CD4-positive, alpha-beta T cell treated with Interferon alpha-2 for 1 hour (primary cell): ENCODE results near the gene LYPLAL1.
"Not testable (repeated sequence)": the region's sequence is repeated elsewhere in the genome, so short reads cannot be mapped to it uniquely, and the experiment has no call there.

Experiments
- DNase-seq, 2 donors: peaks; one replicate each; pipeline ENCODE4 v3.0.0-alpha.2; 2020 to 2022

The LYPLAL1 gene

DNA sequence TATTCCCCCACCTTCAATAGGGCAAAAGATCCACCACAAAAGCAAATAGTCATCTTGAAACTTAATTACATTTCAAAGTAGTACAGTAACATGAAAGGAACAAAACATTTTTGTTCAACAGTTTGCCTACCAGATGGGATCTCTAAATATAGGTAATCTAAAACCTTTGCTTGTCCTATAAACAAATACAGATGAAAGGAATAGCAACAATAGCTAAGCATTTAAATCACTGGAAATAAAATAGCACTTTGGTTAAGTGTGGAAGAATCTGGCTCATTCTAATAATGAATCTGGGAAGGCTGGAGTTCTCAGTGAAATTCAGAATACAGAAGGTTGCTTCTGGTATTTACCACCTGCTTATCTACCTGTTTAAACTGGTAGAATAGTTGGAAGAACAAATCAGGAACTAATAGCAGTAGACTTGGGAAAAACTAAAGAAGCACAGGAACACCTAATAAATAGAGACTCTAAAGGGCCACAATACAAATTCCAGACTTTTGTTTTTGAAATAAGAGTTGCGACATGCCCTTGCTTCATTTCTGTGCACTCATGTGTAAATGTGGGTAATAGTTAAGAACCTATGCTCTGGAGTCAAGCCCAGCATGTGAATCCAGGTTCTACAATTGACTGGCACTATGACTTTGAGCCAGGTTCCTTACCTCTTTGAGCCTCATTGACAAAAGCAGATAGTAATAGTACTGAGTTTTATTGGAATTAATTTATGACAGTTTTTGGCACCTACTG, 2.3 kb upstream of the LYPLAL1 start:
- DNase-seq = no peak

DNA sequence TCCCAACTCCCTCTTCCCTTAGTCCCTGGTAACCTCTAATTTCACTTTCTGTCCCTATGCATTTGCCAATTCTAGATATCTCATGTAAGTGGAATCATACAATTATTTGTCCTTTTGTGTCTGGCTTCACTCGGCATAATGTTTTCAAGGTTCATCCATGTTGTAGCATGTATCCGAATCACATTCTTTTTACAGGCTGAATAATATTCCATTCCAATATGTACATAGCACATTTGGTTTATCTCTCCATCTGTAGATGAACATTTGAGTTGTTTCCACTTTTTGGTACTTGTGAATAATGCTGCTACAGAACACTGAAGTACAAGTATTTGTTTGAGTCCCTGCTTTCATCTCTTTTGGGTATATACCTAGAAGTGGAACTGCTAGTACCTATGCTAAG, 857 bp upstream of the LYPLAL1 start:
- DNase-seq = no peak

DNA sequence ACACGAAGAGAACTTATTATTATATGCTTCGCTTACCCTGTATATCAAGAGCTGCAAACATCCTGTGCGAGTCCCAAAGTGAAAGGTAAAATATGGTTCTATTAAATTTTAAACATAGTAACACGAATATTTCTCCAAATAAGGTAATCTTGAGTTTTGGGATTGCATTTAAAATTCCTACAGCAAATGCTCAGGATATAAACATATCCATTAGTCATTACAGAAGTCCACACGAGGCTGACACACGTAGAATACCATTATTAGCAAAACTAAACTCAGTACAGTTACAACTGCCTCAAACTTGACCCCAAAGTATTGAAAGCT, 282 bp upstream of the LYPLAL1 start:
- DNase-seq = no peak

DNA sequence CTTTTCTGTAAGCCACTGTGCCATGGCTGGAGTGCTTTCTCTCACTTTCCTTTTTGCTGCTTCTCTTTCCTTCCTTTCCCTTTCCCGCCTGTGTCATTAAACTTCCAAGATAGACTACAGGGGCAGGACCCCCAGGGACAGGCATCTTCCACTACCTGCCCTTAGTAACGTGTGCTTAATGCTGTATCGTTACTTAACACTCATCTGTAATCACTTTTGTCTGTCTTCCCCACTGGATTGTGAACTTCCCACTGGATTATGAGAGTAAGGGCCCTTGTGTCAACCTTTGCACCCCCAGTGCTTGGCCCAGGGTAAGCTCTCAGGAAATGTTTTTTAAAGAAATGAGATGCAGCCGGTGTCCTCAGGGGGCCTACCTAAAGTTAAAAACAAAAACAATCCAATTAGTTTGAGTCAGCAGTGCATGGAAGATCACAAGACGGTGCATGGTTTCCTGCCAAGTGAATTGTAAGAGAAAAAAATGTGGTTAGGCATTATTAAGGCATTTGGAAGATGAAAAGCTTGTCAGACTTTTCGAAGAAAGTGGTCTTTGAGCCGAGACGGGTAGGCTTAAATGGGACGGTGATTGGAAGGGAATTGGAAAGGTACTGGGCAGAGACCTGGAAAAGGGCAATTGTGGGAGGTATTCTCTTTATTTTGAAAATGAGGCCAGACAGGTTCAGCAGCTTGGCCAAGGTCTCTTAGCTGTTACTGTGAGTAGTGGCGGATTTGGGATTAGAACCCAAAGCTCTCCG, 958 bp downstream of the LYPLAL1 start:
- DNase-seq = peak; percentile 4 to 36

DNA sequence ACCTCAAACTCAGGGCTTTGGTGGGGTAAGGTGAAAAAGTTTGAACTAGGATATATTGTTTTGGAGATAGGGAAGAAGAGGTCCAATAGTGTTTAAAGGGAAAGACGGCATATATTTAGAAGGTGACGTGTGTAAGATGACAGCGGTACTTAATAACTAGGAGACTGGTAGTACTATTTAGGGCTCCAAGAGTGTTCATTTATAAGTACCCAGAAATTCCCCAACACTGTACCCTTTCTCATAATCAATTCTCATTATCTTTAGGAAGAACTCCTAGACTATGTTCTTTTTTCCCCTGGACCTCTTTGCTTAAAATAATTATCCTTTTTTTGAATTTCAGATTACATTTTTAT, 1.5 kb downstream of the LYPLAL1 start:
- no peak for DNase-seq

DNA sequence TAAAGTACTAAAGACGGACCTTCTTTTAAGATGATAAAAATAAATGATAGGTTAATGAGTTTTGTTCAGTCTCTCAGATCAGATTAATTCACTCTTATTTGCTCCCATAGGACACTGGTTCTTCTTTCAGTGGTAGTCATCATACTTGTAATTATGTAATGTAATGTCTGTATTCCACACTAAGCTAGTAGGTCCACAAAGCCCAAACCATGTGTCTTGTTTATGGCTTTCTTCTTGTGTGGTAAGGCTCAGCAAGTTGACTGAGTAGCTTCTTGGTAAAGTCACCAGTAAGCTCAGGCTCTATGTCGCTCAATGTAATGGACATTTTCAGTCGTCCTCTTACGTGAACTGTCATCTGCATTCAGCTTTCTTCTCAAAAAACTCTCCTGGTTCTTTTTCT, 2.5 kb downstream of the LYPLAL1 start:
- no peak for DNase-seq

DNA sequence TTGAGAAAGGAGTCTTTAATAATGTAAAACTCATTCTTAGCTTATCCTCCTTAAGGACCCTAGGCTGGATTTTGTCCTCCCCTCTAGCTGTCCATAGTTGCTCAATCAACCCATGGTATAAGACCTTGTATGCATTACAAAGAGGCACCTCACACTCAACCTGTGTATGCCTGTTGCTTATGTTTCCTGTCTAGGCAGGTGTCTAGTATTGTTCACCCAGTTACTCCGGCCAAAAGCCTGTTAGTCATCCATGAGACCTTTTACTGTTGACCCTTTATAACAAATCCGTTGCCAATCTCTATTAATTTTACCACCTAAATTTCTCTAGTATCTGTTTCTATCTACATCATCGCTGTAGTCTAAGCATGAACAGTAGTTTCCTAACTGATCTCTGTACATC, 3.7 kb downstream of the LYPLAL1 start:
- no peak for DNase-seq

DNA sequence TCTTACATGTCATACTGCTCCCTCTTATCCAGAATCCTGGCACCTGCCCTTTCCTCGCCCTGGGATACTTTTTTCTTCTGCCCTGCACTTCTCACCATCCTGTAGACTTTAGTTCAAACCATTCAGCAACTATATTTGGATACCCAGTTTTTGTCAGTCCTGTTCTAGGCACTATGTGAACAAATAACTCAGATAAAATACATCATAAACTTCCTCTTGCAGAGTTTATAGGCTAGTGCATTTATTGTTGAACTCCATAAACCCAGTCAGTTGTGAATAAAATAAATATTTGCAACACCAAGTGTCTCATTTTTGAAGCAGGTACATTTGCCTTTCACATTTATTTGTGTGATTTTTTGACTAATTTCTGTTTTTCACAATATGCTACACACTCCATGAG, 4.3 kb downstream of the LYPLAL1 start:
- no peak for DNase-seq

DNA sequence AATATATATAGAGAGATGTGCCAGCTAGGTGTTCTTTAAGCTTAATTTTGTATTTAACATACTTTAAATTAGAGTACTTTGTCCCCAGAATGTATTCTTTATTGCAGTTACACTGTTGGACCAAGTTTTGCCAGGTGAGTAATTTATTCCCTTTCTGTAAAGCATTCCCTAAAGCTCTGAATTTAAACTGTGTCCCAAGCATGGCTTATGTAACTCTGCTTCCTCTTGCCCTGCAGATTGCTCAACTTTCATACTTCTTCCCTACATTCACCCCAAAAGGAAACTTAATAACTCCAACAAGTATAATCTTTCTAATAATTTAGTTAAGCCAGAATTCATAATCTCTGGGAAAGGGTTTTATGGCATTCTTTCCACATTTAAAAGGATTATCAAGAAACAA, 5.6 kb downstream of the LYPLAL1 start:
- no peak for DNase-seq

DNA sequence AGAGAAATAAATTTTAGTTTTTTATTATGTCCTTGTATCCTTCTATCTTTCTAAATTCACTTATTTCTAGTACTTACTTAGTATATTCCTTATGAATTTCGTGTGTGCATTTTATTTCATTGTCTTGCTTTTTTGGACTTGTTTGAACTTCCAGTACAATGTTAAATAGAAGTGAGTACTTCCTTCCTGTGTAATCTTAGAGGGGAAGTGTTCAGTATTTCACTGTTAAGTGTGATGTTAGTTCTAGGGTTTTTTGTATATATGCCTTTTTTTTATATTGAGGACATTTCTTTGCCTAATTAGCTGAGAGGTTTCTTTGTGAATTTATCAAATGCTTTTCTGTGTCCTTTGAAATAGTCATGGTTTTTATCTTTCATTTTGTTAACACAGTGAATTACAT, 10.7 kb downstream of the LYPLAL1 start:
- no peak for DNase-seq

DNA sequence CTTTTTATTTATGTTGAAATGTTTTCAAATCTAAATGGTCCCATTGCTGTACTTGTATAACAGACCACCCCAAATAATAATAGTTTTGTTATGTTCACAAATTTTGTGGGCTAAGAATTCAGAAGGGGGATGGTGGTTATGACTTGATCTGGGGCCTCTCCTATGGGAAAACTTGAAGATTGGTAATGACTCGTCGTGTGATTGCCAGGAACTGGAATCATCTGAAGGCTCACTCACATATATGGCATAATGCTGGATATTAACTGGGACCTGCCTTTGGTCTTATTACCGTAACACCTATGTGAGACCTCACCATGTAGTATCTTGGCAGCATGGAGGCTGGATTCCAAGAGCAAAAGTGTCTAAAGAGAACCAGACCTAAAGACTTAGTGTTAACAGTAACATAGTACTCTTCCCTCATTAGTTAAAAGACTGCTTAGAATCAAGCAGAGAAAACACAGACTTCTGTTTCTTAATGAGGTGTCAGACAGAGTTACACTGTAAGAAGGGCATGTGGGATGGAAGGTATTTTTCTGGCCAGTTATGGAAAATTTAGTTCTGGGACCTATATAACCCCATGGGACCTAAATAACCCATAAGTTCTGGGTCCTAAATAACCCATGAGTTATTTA, 11.9 kb downstream of the LYPLAL1 start:
- DNase-seq = no peak

DNA sequence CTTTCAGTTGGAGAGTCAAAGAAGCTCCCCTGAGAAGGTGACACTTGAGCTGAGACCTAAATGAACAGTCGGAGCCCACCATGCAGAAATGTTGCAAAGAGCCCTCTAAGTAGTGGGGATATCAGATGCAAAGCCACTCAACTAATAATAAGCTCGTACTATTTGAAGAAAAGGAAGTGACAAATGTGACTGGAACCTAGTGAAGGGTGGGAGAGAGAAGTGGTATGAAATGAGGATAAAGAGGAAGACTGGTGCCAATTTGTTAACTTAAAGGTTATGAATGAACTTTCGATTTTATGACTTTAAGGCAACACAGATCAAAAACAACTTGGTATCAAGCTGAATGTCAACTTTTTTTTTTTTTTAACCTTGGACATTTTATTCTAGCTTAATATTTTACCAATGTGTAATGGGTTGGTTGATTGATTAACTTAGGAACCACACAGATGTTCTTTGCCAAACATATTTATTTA, 14.7 kb downstream of the LYPLAL1 start:
- DNase-seq = no peak

DNA sequence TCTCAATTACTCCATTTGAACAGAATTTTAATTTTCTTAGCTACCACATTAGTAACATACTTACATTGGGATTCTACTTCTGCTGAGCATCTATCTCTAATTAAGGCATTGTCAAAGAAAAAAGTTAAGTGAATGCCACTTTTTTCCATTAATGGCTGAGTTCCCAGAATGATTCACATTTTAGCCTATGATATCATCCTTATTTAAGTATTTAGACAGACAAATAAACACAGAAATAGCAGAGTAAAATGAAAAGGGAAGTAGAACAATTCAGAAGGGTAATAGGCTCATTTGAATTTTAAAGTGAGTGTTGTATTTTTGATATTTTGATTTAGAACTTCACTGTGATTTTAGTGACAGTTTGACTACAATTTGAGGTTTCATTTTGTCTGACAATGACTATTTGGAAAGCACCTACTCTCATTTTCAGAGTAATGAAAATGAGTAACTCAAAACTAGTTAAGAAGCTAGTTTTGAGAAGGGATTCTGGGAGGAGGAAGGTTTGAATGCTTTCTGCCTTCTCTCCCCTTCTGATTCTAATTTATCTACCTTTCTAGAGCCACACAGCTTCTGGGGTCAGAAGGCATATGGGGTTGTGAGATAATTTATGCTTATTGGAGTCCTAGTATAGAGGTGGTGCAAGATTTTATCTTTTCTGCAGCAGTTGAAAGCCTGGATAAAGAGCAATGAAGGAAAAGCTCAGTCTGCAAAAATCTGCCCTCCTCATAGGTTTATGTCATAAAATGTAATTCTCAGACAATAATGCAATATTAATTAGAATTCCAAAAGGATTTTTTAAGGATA, 15.5 kb downstream of the LYPLAL1 start:
- DNase-seq = no peak

DNA sequence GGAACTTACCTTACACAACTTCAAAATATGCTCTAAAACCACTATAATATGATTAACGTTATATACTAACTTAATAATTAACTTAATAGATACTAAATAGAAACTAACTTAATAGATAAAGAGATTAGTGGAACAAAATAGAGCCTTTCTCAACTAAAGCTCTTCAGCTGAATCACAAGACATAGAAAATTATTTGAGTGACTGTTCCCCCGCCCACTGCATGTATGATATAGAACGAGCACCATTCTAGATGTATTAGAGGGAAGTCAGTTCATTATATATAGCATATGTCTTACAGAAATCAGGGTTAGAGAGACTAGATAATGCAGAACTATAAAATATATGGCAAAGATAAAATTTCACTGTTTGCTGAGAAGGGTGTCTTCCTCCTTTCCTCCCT, 16.3 kb downstream of the LYPLAL1 start:
- DNase-seq = no peak

DNA sequence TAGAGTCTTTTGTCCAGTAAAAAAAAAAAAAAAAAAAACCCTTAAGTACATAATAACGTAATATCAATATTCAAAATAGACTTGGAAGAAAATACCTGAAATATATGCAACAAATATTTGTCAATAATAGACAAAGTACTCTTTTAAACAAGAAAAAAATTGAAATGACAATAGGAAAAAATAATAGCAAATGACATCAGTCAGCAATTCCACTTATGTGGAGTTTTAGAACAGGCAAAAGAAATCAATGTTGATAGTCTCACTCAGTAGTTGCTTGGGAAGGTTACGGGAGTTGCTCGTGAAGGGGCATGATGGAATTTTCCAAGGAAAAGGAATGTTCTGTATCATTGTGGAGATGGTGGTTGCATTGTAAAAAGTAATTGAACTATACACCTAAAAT, 16.9 kb downstream of the LYPLAL1 start:
- no peak for DNase-seq

DNA sequence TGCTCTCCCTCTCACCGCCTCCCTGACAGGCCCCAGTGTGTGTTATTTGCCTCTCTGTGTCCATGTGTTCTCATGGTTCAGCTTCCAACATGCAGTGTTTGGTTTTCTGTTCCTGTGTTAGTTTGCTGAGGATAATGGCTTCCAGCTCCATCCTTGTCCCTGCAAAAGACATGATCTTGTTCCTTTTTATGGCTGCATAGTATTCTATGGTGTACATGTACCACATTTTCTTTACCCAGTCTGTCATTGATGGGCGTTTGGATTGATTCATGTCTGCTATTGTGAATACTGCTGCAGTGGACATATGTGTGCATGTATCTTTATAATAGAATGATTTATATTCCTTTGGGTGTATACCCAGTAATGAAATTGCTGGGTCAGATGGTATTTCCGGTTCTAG, 22.2 kb downstream of the LYPLAL1 start:
- not testable (repeated sequence) for DNase-seq

DNA sequence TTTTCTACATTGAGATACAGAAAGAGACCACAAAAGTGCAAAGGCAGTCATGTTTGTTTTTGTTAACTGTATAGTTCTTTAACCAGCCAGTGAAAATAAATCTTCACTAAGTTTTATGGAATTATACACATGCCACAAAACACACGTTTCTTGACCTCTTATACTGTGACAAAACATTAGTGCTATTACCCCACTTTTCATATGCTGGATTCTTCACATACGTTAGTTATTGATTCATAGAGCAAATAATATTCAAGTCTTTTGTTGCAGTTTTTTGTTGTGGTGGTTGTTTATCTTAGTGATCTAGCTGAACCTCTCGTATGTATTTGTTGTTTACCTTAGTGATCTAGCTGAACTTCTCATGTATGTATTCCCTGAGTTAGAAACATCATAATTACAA, 28.0 kb downstream of the LYPLAL1 start:
- DNase-seq = no peak

DNA sequence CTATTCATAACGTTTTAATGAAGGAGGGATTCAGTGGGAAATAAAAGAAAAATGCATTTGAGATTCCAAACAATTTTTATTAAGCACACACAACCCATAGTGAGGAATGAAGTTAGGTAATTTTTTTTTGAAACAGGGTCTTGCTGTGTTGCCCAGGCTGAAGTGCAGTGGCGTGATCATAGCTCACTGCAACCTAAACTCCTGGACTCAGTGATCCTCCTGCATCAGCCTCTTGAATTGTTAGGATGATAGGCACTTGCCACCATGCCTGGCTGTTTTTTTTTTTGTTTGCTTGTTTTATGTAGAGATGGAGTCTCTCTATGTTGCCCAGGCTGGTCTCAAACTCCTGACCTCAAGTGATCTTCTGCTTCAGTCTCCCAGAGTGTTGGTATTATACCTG, 28.9 kb downstream of the LYPLAL1 start:
- no peak for DNase-seq

DNA sequence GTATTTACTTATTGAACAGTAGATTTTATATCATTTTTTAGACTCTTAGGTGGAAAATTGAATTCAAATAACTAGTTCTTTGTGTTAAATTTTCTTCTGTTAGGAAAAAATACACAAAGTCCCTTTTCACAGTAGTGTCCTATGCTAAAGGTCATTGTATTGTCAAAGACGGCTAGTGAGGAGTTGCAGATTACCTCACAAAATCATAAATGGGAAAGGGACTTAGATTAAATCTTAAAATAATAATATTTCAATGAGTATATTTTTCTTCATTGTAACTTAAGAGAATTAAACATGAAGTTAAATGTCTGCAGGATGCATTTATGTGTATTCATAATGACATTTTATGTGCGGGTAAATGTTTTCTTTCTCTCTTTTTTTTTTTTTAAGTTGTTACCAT, 32.7 kb downstream of the LYPLAL1 start:
- DNase-seq = no peak

DNA sequence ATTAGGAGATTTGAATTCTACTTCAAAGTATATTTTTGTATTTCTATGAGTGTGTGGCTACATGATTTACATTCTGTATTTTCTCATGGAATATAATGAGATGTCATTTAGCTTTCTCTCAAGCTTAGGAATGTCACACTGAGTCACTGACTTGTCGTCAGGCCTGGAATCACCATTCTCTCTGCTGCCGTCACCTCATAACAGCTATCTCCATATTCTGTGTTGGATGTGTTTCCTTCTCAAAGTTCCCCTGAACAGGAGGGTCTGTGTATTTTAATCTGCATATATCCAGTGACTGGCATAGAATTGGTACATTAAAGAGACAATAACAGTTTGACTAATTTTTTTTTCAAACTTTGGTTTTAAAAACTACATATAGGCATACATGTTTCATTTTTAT, 35.9 kb downstream of the LYPLAL1 start:
- no peak for DNase-seq

DNA sequence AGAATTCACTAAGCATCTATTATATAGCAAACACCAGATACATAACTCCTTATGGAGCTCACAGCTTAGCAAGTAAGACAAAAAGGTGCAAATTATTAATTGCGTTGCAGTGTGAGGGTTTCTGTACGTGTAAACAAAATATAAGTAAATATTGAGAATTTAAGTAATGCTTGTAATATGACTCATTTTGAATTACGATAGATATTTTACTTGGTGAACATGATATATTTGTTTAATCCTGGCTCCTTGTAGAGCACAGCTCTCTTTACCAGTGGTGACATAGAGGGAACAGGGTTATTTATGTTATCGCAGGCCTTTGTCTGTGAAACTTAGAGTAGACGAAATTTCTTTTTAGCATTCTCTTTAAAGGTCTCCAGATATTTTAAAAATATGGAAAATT, 36.4 kb downstream of the LYPLAL1 start:
- DNase-seq = no peak

DNA sequence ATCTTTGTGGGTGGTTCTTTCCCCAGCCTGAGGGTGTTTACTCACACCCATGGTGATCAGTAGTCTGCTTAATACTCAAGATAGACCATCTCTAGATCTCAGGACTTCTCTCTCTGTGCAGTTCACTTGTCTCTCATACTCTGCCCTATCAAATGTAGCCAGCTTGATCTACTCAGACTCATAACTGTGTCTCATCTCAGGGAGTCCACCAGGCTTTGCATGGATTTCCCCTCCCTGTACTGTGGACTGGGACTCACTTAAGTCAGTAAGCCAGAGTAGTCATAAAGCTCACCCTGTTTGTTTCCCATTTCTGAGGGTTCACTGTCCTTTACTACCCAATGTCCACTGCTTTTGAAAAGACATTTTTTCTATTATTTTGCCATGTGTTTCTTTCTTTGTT, 41.8 kb downstream of the LYPLAL1 start:
- no peak for DNase-seq

DNA sequence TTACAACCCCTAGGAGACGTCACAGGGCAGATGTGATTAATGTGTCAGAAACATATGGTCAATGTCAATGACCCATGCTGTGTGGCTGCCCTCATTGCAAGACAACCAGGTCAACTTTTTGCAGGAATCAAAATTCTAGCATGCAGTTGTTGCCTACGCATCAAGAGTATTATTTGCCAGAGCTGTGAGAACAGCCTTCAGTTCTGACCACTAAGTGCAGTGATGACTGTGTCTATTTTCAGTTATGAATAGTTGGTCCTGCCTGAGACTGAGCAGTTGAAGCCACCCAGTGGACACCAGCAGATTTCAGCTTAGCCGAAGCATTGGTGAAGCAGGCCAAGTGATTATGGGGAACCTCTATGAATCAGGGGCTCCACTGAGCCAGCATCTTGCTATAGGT, 47.3 kb downstream of the LYPLAL1 start:
- no peak for DNase-seq

DNA sequence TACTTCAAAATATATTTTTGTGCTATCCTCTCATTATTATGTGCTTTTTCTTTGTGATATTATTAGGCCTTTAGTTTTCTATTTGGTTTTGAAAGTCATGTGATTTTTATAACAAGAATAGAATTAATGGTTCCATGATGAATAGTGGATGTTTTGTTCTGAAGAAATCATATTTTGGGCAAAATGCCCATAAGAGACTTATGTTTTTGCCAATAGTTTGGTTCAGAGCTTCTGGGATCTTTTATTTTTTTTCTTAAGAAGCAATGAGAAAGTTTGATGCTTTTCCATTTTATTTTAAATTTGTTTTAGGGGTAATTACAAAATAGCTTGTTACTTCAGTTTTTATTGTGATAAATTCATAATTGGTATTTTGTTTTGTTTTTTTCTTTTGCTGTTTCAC, 49.8 kb downstream of the LYPLAL1 start:
- no peak for DNase-seq
